HG03439 (cell line): ENCODE measurements around the gene FZR1.

Source experiments
- ATAC-seq: cut with Tn5 transposase; IDR thresholded peaks from one replicate; pipeline ENCODE4 v1.9.1; 2021; ENCODE audit warnings: mild to moderate bottlenecking, moderate library complexity; ENCODE audit not compliant: unreplicated experiment

The FZR1 gene

GRCh38 chr19:3505598-3506383, at the start of gene FZR1:
FZR1 (plus strand) TSS chr19:3506311; CDS start chr19:3522990, 16,679 bp downstream.
- peak; percentile 82 for ATAC-seq

DNA sequence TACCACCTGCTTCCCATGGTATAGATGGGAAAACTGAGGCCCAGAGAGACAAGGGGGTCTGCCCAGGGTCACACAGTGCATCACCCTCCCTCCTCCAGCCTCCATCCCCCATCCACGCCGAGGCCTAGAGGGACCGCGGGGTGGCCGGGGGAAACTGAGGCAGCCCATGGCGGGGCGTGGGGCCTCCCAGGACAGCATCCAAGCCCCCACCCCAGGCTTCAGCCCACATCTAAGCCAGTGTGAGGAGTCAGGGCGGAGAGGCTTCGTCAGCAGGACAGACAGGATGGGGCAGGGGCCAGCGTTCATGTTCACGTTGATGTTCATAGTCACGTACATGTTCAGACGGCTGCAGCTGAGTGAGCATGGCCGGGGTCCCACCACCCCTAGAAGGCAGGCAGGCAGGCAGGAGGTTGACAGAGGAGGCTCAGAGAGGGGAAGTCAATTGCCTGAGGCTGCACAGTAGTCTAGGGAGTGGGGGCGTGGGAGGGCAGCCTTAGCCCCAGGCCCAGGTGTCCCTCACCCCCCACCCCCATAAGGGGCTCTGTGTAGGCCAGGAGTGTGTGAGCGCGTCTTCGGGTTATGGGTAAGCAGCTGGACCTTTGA, 49.1 kb upstream of the FZR1 start:
- ATAC-seq: no peak

GRCh38 chr19:3457528-3458228, 48.4 kb upstream of the FZR1 start:
- ATAC-seq: no peak

- ATAC-seq: no peak
Observed at GRCh38 chr19:3458229-3459088, 47.7 kb upstream of the FZR1 start.

DNA sequence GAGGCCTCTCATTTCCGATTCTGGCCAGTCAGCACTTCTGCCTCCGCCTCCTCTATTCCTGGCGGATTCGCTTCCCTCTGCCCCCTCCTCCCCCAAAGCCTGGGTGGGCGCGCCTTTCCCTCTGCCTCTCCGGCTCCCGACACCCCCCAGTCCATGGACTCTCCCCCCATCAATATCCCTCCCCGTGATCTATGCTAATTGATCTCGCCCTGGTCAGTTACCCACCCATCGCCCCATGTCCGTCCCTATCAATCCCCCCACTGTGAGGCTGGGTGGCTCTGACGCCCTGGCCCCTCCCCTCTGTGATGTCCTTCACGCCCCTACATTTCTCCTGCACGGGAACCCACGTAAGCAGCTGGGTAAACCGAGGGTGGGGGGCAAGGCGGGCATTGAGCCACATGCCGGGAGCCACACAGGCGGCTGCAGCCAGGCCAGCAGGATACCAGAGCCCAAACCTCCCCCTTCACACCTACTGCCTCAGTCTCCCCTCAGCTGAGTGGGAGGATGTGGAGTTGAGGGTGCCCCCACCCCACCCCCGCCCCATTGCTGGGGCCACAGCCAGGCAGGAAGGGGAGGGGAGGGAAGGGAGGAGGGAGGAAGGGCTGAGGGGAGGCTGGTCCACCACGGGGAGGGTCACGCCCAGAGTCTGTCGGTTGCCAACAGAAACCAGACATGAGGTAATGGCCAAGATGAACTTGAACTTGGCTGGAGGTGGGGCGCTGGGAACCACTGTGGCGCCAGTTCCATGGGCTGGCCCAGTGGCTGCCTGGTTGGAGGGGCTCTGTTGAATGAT, 46.8 kb upstream of the FZR1 start:
- ATAC-seq: no peak

- ATAC-seq: no peak
Observed at GRCh38 chr19:3459965-3460582, 46.0 kb upstream of the FZR1 start.

- no peak for ATAC-seq
Observed at GRCh38 chr19:3462991-3463713, 43.0 kb upstream of the FZR1 start.

- no peak for ATAC-seq
Observed at GRCh38 chr19:3463714-3464586, 42.2 kb upstream of the FZR1 start.

DNA sequence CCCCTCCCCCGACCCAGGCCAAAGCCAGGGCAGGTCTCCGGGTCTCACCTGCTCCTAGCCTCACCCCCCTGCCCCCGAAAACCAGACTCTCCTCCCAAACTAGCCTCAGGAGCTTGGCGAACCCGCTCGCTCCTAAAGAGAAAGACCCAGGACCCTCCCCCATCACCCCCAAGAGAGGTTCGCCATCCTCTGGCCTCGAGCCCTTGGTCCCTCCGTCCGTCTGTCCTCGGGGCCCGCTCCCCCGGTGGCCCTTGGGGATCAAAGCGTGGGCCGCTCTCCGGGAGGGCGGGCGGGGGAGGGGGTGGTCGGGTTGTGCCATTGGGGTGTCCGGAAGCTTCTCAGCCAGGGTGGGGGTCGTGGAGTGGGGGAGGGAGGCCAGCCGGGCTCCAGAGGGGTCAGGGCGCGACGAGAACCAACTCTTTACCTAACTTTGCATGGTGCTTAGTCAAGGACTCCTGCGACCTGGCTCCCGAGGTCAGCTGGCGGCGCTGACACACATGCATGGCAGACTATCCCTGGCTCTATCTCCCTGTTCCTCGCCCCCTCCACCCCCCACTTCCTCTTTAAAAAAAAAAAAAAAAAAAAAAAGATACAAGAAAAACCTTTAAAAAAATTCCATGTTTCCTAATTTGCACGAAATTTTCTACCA, 41.4 kb upstream of the FZR1 start:
- no peak for ATAC-seq

DNA sequence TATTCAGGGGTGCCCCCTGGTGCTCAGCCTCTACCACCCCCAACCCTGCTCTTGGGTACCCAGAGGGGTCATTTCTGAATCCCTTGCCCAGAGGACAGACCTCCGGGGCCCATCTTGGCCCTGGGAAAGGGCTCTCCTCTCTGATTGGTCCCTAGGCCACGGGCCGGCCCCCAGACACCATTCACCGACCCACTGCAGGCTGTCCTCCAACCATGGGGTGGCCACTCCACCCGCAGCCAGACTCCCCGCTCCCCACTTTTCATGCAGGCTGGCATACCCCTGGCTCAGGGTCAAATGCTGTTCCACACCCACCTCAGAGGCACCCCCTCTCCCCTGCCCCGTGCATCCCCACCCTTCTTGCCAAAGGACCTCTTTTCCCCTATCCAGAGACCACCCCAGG, 40.6 kb upstream of the FZR1 start:
- ATAC-seq: no peak

GRCh38 chr19:3466635-3467034, 39.5 kb upstream of the FZR1 start:
- no peak for ATAC-seq

DNA sequence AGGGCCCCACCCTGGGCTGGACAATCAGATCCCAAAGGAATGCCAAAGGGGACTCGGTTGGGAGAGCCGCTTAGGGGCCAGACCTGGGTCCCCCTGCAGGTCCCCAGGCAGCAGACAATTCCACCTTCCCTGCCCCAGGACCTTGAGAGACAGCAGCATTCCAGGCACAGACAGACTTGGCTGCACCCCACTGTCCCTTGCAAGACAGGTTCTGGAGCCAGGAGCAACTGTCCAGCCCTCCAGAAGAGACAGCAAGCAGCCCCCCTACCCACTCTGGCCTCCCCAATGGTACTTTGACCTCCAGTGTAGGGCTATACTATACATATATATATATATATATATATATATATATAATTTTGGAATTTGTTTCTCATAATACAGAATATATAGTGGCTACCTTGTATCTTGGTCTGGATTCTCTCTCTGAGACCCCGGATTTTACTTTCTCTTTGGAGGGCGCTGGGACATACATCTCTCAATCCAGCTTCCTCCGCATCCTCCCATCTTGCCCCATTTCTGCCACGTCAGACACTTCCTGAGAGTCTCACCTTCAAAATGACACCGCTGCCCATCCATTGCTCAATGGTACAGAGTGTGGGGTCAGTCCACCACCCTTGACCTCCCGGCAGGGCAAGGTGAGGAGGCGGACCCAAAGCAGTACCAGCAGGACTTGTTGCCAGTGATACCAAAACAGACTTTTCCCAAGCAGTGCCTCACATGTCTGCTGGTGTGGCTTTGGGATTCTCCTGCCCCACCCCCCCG, 38.5 kb upstream of the FZR1 start:
- ATAC-seq: no peak

GRCh38 chr19:3468211-3468610, 37.9 kb upstream of the FZR1 start:
- no peak for ATAC-seq

GRCh38 chr19:3469638-3470499, 36.2 kb upstream of the FZR1 start:
- ATAC-seq: no peak

DNA sequence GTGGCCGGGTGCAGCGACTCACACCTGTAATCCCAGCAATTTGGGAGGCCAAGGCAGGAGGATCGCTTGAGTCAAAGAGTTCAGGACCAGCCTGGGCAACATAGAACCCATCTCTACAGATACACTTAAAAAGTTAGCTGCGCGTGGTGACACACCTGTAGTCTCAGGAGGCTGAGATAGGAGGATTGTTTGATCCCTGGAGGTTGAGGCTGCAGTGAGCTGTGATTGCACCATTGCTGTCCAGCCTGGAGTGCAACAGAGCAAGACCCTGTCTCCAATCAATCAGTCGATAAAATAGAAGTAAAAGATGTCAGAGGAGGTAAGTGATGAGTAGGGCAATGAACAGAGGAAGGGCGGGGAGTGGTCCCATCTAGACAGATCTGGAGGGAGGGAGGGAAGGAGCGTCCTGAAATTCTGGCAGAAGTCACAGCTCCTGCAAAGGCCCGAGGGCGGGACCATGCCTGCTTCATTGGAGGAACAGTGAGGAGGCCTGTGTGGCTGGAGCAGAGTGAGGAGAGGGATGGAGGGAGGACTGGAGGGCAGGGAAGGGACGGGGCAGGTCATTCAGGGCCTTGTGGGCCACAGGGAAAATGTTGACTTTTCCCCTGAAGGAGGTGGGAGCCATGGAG, 35.5 kb upstream of the FZR1 start:
- ATAC-seq: no peak
